Activated naive CD8-positive, alpha-beta T cell (primary cell): ENCODE measurements around the gene YJEFN3.

ENCODE experiments used
- H3K27ac Mint-ChIP-seq: one replicate; pipeline ENCODE4 v1.8.0; 2021; ENCODE audit warnings: mixed read lengths
- H3K27me3 Mint-ChIP-seq: one replicate; pipeline ENCODE4 v1.8.0; 2021; ENCODE audit warnings: mixed read lengths
- H3K36me3 Mint-ChIP-seq: one replicate; pipeline ENCODE4 v1.8.0; 2021; ENCODE audit warnings: mixed read lengths
- H3K4me1 Mint-ChIP-seq: one replicate; pipeline ENCODE4 v1.8.0; 2021; ENCODE audit warnings: low read depth, mixed read lengths
- H3K4me3 Mint-ChIP-seq: one replicate; pipeline ENCODE4 v1.8.0; 2021; ENCODE audit warnings: mild to moderate bottlenecking, mixed read lengths
- H3K9me3 Mint-ChIP-seq: one replicate; pipeline ENCODE4 v1.8.0; 2021; ENCODE audit warnings: low read depth, mixed read lengths

Gene YJEFN3

DNA sequence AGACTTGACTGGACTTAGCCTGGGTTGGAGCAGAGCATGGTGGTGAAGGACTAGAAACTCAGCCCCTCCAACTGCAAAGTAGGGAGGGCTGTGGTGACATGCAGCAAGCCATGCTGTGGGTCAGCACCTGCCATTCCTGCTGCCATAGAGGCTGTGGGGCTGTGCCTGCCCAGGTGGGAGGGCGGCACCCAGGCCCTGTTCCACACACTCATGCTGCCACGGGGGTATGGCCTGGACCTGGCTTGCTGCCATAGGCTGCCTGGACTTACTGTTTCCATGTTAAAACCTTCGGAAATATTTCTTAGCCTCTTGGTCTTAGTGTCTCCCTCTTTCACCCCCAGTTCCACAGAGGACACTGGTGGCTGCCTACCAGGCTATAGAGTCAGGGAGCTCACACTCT, 38.7 kb downstream of the YJEFN3 start:
- Mint-ChIP-seq H3K27ac (no peak overlapping the region), H3K9me3 (no peaks in the 10 kb centered on the region), H3K4me3 (no peak overlapping the region), H3K4me1 (peaks cover 3% of the 10 kb centered on the region), H3K36me3 (peaks cover 6% of the 10 kb centered on the region), H3K27me3 (no peaks in the 10 kb centered on the region)

DNA sequence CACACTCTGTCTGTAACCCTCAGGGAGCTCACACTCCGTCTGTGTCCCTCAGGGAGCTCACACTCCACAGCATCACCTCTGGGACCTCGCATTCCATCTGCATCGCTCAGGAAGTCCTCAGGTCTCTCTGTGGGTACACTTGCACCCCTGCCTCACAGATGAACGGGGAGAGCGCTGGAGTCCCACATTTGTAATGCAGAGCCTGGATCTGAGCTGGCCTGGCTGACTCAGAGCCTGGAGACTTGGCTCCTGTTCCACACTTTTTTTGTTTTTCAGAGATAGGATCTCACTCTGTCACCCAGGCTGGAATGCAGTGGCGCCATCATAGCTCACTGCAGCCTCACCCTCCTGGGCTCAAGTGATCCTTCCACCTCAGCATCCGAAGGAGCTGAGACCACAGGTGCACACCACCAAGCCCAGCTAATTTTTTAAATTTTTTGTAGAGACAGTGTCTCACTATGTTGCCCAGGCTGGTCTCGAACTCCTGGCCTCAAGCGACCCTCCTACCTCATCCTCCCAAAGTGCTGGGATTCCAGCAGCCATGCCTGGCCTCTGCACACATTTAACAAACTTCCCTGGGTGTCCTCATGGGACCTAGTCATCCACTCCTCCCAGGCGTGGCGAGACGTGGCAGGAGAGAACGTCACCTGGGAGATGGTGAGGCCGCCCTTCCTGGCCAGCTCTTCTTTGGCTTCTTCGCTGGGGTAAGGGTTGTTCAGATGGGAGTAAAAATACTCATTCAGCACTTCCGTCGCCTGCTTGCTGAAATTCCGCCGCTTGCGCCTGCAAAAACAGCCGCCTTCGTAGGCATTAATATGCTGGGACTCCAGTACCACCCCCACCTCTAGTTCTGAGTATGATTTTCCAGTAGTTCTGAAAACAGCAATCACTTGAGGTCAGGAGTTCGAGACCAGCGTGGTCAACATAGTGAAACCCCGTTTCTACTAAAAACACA, 40.4 kb downstream of the YJEFN3 start:
- H3K4me1 Mint-ChIP-seq: peaks cover 3% of the 10 kb centered on the region
- no peak overlapping the region for H3K27ac Mint-ChIP-seq
- H3K36me3 Mint-ChIP-seq: peaks cover 6% of the 10 kb centered on the region
- no peaks in the 10 kb centered on the region for H3K9me3 Mint-ChIP-seq
- no peaks in the 10 kb centered on the region for H3K27me3 Mint-ChIP-seq
- no peak overlapping the region for H3K4me3 Mint-ChIP-seq

DNA sequence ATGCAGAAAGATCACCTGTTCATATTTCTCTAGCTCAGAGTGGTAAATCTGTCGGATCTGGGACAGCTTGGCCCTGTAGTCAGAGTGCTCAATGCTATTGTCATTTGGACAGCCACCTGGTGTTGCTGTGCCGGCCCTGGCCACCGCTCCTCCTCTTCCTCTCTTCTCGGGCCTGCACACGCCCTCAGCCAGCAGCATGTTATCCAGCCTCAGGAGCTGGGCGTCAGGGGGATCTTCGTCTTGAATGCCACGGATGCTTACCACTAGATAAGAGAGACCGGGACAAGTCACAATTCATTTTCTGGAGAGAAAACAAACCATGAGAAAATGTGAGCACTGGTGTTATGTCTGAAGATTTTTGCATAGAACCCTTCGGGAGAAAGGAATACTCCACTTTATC, 41.9 kb downstream of the YJEFN3 start:
- no peaks in the 10 kb centered on the region for H3K9me3 Mint-ChIP-seq
- H3K27me3 Mint-ChIP-seq: no peaks in the 10 kb centered on the region
- peaks cover 5% of the 10 kb centered on the region for H3K4me1 Mint-ChIP-seq
- no peak overlapping the region for H3K4me3 Mint-ChIP-seq
- H3K27ac Mint-ChIP-seq: no peak overlapping the region
- peaks cover 6% of the 10 kb centered on the region for H3K36me3 Mint-ChIP-seq

DNA sequence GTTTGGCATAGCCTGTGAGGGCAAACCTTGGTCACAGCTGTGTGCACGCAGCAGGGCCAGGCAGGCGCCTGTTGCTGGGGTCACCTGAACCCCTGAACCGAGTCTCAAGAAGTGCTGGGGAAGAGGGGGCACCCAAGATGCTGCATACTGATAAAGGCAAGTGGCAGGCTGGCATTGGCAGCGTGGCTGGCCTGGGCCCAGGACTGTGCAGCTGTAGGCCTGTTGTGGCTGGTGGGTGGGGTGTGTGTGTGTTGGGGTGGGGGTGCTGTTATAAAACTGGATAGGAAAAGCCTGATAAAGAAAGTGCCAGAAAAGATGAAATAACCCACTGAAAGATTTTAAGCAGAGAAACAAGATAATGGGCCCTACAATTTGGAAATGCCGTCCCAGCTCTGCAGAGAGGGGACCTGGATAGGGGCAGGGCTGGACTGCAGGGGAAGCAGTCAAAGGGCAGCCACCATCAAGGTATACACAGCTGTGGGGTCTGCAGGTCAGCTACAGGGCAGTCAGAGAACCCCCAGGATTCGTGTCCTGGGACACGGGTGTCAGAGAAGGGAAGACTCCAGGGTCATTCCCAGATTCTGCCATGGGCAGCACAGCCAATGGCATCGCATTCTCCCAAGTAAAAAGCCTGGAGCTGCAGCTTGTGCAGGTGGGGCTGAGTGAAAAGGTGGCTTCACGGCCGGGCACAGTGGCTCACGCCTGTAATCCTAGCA, 42.5 kb downstream of the YJEFN3 start:
- H3K36me3 Mint-ChIP-seq: peaks cover 6% of the 10 kb centered on the region
- no peak overlapping the region for H3K27ac Mint-ChIP-seq
- H3K27me3 Mint-ChIP-seq: no peaks in the 10 kb centered on the region
- H3K4me1 Mint-ChIP-seq: peaks cover 6% of the 10 kb centered on the region
- H3K4me3 Mint-ChIP-seq: no peak overlapping the region
- no peaks in the 10 kb centered on the region for H3K9me3 Mint-ChIP-seq

DNA sequence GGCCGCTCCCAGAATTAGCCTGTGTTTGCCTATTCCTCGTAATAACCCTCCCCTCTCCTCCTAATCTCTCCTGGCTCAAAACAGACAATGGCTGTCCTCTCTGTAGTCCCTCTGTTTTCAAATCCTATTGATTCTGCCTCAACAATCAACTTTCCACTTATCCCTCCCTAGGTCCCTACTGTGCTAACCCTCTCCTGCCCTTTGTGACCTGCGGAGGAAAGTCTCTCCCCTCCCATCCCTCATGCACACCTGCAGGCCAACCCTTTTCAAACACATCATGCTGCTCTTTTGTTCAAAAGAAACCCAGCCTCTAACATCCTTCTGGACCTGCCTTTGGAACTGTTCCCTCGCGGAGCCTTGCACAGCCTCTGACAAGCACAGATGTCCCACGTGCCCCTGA, 46.7 kb downstream of the YJEFN3 start:
- Mint-ChIP-seq H3K4me1 (peaks cover 10% of the 10 kb centered on the region), H3K9me3 (no peaks in the 10 kb centered on the region)

DNA sequence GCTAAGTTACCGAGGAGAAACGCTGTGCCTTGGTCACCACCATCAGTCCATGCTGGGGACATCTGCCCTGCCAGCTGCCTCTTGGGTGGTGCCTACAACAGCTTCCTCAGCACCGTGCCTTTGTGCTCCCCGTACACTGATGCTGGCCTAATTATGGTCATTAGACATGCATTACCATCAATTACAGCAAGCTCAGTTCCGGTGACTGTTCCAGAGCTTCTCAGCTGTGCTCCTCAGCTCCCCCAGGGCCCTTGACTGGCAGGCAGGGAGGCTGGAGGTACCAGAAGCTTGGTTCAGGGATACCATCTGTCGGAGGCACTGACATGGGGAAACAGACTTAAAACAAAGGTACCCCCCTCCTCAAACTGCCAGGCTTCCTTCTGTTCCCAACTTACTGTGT, 49.5 kb downstream of the YJEFN3 start:
- Mint-ChIP-seq H3K9me3 (no peaks in the 10 kb centered on the region), H3K4me3 (no peak overlapping the region), H3K4me1 (peaks cover 7% of the 10 kb centered on the region), H3K36me3 (no peaks in the 10 kb centered on the region), H3K27me3 (no peaks in the 10 kb centered on the region), H3K27ac (no peak overlapping the region)

More for the DNA sequence above, 46.7 kb downstream of the YJEFN3 start:
- Mint-ChIP-seq H3K4me3 (no peak overlapping the region), H3K27ac (no peak overlapping the region), H3K27me3 (no peaks in the 10 kb centered on the region), H3K36me3 (peaks cover 4% of the 10 kb centered on the region)

DNA sequence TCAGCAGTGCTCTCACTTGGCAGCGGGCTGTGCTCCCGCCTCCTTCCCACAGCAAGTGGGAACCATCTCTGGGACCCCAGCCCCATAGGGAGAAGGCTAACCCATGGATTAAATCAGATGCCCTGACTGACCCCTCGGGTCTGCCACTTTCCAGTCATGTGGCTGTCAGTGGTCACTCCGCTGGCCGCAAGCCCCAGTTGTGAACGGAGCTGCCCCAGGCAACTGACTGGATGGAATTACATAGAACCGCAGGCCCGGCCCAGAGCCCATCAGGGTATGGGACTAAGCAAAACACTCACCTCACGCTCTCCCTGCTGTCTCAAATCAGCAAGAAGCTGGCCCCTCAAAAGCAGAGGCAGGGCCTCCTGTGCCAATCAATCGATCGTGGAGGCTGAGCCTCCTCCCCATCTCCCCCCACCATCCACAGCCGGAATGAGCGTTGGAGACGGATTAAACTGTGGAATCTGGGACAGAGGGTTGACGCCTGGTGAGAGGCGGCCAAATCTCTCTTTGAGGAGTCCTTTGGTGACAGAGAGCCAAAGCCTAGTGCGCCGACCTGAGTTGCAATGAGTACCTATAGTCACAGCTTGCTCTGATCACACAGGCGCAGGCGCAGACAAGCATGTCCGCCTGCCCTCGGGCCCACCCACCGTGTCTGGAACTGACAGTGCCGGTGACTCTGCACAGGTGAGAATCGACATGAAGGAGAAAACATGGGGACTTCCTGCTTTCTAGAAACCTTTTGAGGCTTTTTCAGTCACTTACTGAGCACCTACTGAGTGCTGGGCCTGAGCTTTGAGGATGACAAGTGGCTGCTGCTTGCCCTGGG, 51.0 kb downstream of the YJEFN3 start:
- H3K27me3 Mint-ChIP-seq: no peaks in the 10 kb centered on the region
- no peaks in the 10 kb centered on the region for H3K9me3 Mint-ChIP-seq
- H3K4me1 Mint-ChIP-seq: peaks cover 7% of the 10 kb centered on the region
- no peaks in the 10 kb centered on the region for H3K36me3 Mint-ChIP-seq
- H3K4me3 Mint-ChIP-seq: no peak overlapping the region
- H3K27ac Mint-ChIP-seq: no peak overlapping the region

DNA sequence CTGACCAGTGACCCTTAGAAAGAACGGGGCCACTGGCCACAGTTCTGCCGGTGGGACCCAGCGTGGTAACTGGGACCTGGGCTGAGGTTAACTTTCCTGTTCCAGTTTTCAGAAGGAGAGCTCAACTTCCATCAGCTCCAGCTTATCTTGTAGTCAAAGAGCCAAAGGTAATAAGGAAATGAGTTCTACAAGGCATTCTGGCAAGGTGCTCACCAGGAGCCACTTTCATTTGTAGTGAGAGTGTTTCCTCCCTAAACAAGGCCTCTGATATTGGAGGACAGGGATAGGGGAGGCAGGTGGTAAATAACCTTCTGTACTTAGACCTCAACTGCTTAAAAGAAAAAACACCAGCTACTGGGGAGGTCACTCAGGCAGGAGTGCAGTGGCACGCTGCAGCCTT, 51.7 kb downstream of the YJEFN3 start:
- Mint-ChIP-seq H3K4me3 (no peak overlapping the region), H3K27me3 (no peaks in the 10 kb centered on the region), H3K27ac (no peak overlapping the region)

DNA sequence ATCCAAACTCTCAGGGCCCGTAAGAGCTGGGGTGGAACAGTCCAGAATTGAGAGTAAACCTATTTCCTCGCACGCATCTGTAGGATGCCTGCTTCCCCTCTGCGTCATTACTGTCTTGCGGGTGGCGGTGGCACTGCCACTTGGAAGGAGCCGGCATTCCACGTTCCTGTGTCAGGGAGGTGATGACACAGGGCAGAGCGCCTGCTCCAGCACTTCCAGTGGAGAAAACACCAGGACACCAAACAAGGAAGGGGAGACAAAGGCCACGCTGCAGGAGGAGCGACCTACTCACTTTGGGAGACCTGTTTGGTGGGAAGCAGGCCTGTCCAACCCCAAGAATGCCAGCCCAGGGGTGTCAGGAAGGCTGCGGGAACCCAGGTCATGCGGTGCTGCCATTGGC, 52.7 kb downstream of the YJEFN3 start:
- Mint-ChIP-seq H3K4me1 (peaks cover 4% of the 10 kb centered on the region), H3K9me3 (no peaks in the 10 kb centered on the region), H3K27ac (no peak overlapping the region), H3K27me3 (no peaks in the 10 kb centered on the region), H3K36me3 (peaks cover 5% of the 10 kb centered on the region), H3K4me3 (no peak overlapping the region)

More for the DNA sequence above, 51.7 kb downstream of the YJEFN3 start:
- H3K4me1 Mint-ChIP-seq: peaks cover 6% of the 10 kb centered on the region
- peaks cover 1% of the 10 kb centered on the region for H3K36me3 Mint-ChIP-seq
- H3K9me3 Mint-ChIP-seq: no peaks in the 10 kb centered on the region

DNA sequence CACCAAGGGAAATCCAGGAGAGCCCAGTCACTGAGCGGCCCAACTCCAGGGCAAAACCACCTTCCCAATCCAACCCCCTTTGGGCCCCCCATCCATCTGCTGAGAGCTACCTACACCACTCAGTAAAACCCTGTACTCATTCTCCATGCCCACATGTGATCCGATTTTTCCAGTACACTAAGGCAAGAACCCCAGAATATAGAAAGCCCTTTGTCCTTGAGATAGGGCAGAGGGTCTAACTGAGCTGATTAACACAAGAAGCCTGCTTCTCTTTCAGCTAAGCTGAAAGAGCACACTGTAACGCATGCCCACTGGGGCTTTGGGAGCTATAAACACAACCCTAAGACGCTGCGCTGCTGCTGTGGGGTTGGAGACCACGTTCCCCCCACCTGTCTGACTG, 53.8 kb downstream of the YJEFN3 start:
- H3K4me3 Mint-ChIP-seq: no peak overlapping the region
- no peak overlapping the region for H3K27ac Mint-ChIP-seq
- H3K27me3 Mint-ChIP-seq: no peaks in the 10 kb centered on the region
- peaks cover 5% of the 10 kb centered on the region for H3K36me3 Mint-ChIP-seq
- H3K4me1 Mint-ChIP-seq: peaks cover 4% of the 10 kb centered on the region
- H3K9me3 Mint-ChIP-seq: no peaks in the 10 kb centered on the region

DNA sequence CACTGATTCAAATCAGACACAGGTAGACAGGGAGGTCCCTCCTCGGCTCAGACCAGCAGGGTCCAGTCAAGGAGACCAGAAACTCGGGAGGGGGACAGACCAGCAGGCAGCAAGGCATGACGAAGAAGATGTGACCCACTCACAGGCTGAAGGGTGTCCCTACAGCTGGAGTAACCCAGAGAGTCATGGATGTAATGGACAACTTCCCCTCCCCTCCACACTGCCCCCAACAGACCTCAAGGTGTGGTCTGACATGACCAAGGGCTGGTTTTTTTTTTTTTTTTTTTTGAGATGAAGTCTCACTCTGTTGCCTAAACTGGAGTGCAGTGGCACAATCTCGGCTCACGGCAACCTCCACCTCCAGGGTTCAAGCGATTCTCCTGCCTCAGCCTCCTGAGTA, 55.6 kb downstream of the YJEFN3 start:
- H3K4me1 Mint-ChIP-seq: peaks cover 17% of the 10 kb centered on the region
- H3K27ac Mint-ChIP-seq: no peak overlapping the region

More for the DNA sequence above, 55.6 kb downstream of the YJEFN3 start:
- H3K27me3 Mint-ChIP-seq: no peaks in the 10 kb centered on the region
- no peak overlapping the region for H3K4me3 Mint-ChIP-seq
- H3K9me3 Mint-ChIP-seq: no peaks in the 10 kb centered on the region
- peaks cover 5% of the 10 kb centered on the region for H3K36me3 Mint-ChIP-seq
